OCI-LY3 (cell line): ENCODE measurements around the gene OR4D5.

Experiments
- H2AFZ ChIP-seq: fragments of 200-600, 300-600 bp; shearing (Covaris generic); 2 replicates; pipeline ENCODE4 v1.6.0; 2014; ENCODE audit warnings: antibody characterized with exemption, low read depth, low read length
- H3K27ac ChIP-seq: fragments of 200-600, 300-600 bp; sonication (generic); 2 replicates; pipeline ENCODE4 v1.5.1; 2014; ENCODE audit warnings: mild to moderate bottlenecking, low read length, moderate library complexity, mixed read lengths
- H3K27me3 ChIP-seq: fragments of 200-600, 300-600 bp; sonication (generic); 2 replicates; pipeline ENCODE4 v1.6.1; 2014; ENCODE audit warnings: low read depth, low read length, mixed read lengths
- H3K36me3 ChIP-seq: fragments of 200-600, 300-600 bp; sonication (generic); replicated peaks from 2 replicates; pipeline ENCODE3; 2014; ENCODE audit warnings: low read depth, low read length, mixed read lengths
- H3K4me1 ChIP-seq: fragments of 300-600, 200-600 bp; sonication (generic); 2 replicates; pipeline ENCODE4 v1.6.1; 2014; ENCODE audit warnings: low read length, mixed read lengths
- H3K4me2 ChIP-seq: fragments of 200-600, 300-600 bp; sonication (generic); 2 replicates; pipeline ENCODE4 v1.6.1; 2014; ENCODE audit warnings: low read length, mixed read lengths
- H3K4me3 ChIP-seq: fragments of 300-600, 200-600 bp; sonication (generic); 2 replicates; pipeline ENCODE4 v1.5.1; 2014; ENCODE audit warnings: antibody characterized with exemption, mild to moderate bottlenecking, low read length, moderate library complexity
- H3K79me2 ChIP-seq: fragments of 300-600, 200-600 bp; shearing (Covaris generic); 2 replicates; pipeline ENCODE4 v1.6.1; 2014; ENCODE audit warnings: mild to moderate bottlenecking, low read length, mixed read lengths
- H3K9ac ChIP-seq: fragments of 300-600, 200-600 bp; shearing (Covaris generic); 2 replicates; pipeline ENCODE4 v1.6.0; 2014; ENCODE audit warnings: mild to moderate bottlenecking, low read length, moderate library complexity
- H3K9me3 ChIP-seq: fragments of 200-600, 300-600 bp; shearing (Covaris generic); 2 replicates; pipeline ENCODE4 v1.6.1; 2014; ENCODE audit warnings: low read length, mixed read lengths; ENCODE audit not compliant: insufficient read depth
- H4K20me1 ChIP-seq: fragments of 200-600, 300-600 bp; sonication (generic); 2 replicates; pipeline ENCODE4 v1.6.1; 2016; ENCODE audit warnings: low read length, mixed read lengths; ENCODE audit not compliant: insufficient read depth
- CTCF ChIP-seq: fragments of 200-600, 300-600 bp; sonication (generic); IDR thresholded peaks from 2 replicates; pipeline ENCODE4 v1.5.1; 2014; ENCODE audit warnings: antibody characterized with exemption, low read length, low read depth
- EZH2phosphoT487 ChIP-seq: fragments of 200-600 bp; shearing (Covaris generic); IDR thresholded peaks from 2 replicates; pipeline ENCODE4 v1.6.1; 2018; ENCODE audit warnings: antibody characterized with exemption, mixed run types, low read depth

OR4D5 gene

GRCh38 chr11:123939317-123939716 lies at the start of gene OR4D5:
Gene OR4D5, plus strand, starts transcription at chr11:123939617. Its CDS starts 0 bp downstream, at chr11:123939617.
- no peak within 1 kb of the TSS for H3K9ac ChIP-seq
- no peak for TF ChIP-seq EZH2phosphoT487
- no peak for TF ChIP-seq CTCF

GRCh38 chr11:123892031-123892430 lies 47.4 kb upstream of the OR4D5 start:
- Histone ChIP-seq H3K4me3 (no peak overlapping the region), H2AFZ (no peak overlapping the region), H4K20me1 (no peaks in the 10 kb centered on the region), H3K27me3 (no peaks in the 10 kb centered on the region), H3K79me2 (no peaks in the 10 kb centered on the region), H3K27ac (no peak overlapping the region), H3K4me1 (no peaks in the 10 kb centered on the region), H3K36me3 (no peaks in the 10 kb centered on the region), H3K9me3 (no peaks in the 10 kb centered on the region), H3K4me2 (no peak overlapping the region), H3K9ac (no peak overlapping the region)
- no peak for TF ChIP-seq CTCF
- no peak for TF ChIP-seq EZH2phosphoT487

More at GRCh38 chr11:123939317-123939716, at the start of gene OR4D5:
- Histone ChIP-seq H3K79me2 (no peaks in the 10 kb centered on the region), H3K4me1 (no peaks in the 10 kb centered on the region), H3K36me3 (no peaks in the 10 kb centered on the region), H3K4me3 (no peak within 1 kb of the TSS), H3K9me3 (no peaks in the 10 kb centered on the region), H4K20me1 (no peaks in the 10 kb centered on the region), H3K27me3 (no peaks in the 10 kb centered on the region), H3K4me2 (no peak within 1 kb of the TSS), H2AFZ (no peak within 1 kb of the TSS), H3K27ac (no peak within 1 kb of the TSS)

- H3K4me3 ChIP-seq = no peak overlapping the region
- no peaks in the 10 kb centered on the region for H3K27me3 ChIP-seq
- H3K9me3 ChIP-seq = no peaks in the 10 kb centered on the region
- TF ChIP-seq EZH2phosphoT487 (no peak), CTCF (no peak)
- peaks cover 11% of the 10 kb centered on the region for H3K4me1 ChIP-seq
- H3K4me2 ChIP-seq = no peak overlapping the region
- no peaks in the 10 kb centered on the region for H4K20me1 ChIP-seq
- no peak overlapping the region for H2AFZ ChIP-seq
- H3K36me3 ChIP-seq = no peaks in the 10 kb centered on the region
- H3K27ac ChIP-seq = no peak overlapping the region
- H3K9ac ChIP-seq = no peak overlapping the region
- no peaks in the 10 kb centered on the region for H3K79me2 ChIP-seq
These were observed 39.6 kb upstream of the OR4D5 start for GRCh38 chr11:123899792-123900191.

GRCh38 chr11:123901867-123902266 lies 37.5 kb upstream of the OR4D5 start, which contains the start of gene OR8D4:
Gene OR8D4, plus strand, starts transcription at chr11:123902167. Its CDS starts 4,265 bp downstream, at chr11:123906432.
- Histone ChIP-seq H3K79me2 (no peaks in the 10 kb centered on the region), H3K27me3 (no peaks in the 10 kb centered on the region), H2AFZ (no peak within 1 kb of the TSS), H3K4me2 (no peak within 1 kb of the TSS), H3K9me3 (no peaks in the 10 kb centered on the region), H3K27ac (no peak within 1 kb of the TSS), H4K20me1 (no peaks in the 10 kb centered on the region), H3K4me3 (no peak within 1 kb of the TSS), H3K4me1 (peaks cover 11% of the 10 kb centered on the region), H3K9ac (no peak within 1 kb of the TSS), H3K36me3 (no peaks in the 10 kb centered on the region)
- TF ChIP-seq EZH2phosphoT487 = no peak
- no peak for TF ChIP-seq CTCF
